AG04450 (cell line): ENCODE measurements around the gene NRN1L. TPM values are rescaled to one million over a fixed set of nuclear protein-coding genes. Genes with fewer than 3 reads are reported as not detected.

Experiments used
- CTCF ChIA-PET: fragments of 300-600, 350-600 bp; formaldehyde crosslinking; extraction: SDS; loops from one replicate; lab custom pipeline; 2022; ENCODE audit warnings: antibody characterized with exemption, inconsistent platforms; lab: Charles Lee
- POLR2A ChIA-PET: fragments of 350-600 bp; formaldehyde crosslinking; extraction: SDS; loops from one replicate; lab custom pipeline; 2021; ENCODE audit warnings: antibody characterized with exemption, inconsistent platforms; lab: Yijun Ruan, JAX
- DNase-seq: peaks from one replicate; pipeline ENCODE4 v3.0.0-alpha.2; 2011; ENCODE audit warnings: low read depth, low spot score
- H3K27ac ChIP-seq: one replicate; pipeline ENCODE4 v1.5.1; 2012; ENCODE audit warnings: low read depth, low read length, control low read depth
- H3K27me3 ChIP-seq: one replicate; pipeline ENCODE4 v1.6.0; 2012; ENCODE audit warnings: low read length; ENCODE audit not compliant: control insufficient read depth, insufficient read depth
- H3K4me3 ChIP-seq: 2 replicates; pipeline ENCODE4 v1.5.1; 2011; ENCODE audit warnings: mild to moderate bottlenecking, low read depth, low read length, control low read depth
- H3K9me3 ChIP-seq: 2 replicates; pipeline ENCODE4 v1.5.1; 2012; ENCODE audit warnings: low read length; ENCODE audit not compliant: control insufficient read depth, insufficient read depth
- polyA plus RNA-seq: library from polyadenylated mRNA; depleted of rRNA; stranded (reverse); fragments of >200 nt; gene quantifications from 2 replicates; pipeline ENCODE4 v1.2.3, GENCODE V29; 2011
- TF ChIP-seq, protein P1 (sequence below): IDR thresholded peaks from 2 replicates; pipeline ENCODE4 v1.5.1; 2011; ENCODE audit warnings: low read depth, low read length, control low read depth, inconsistent platforms

NRN1L gene
- polyA plus RNA-seq, 1 experiment = 0.21 TPM

DNA sequence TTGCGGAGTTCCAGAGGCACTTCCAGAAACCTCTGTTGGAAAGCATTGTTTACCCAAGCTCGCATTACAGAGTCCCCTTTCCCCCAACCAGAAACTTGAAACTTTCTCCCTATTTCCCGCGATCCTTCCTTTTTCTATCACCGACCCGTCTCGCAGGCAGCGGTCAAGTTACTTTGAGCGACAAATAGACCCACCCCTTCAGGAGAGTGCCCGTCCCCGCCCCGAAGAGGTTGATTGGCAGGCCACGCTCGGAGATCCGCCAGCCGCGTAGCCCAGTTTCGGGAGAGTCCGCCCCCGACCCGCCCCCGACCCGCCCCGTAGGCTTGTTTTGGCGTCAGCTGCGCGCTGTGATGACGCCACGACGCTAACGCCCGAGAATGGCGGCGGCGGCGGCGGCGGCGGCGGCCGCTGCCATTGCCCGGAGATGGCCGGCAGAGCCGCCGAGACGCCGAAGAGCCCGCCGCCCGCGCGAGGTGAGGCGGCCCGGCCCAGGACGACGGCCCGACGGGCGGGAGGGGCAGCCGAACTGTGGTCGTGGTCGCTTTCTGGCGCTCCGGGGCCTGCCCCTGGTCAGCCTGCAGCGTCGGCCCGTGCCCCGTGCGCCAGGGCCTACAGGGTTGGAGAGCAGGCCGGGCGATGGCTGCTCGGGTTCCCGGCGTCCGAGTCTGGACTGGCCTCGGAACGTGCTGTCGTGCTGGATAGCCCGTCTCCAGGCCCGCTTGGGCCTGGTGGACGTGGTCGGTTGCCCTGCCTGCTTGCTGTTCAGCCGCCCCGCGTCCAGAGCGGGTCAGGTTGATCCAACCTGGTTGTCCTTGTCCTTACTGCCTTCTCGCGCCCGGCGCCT, 8.4 kb downstream of the NRN1L start, which contains the start of gene PSKH1:
Gene PSKH1 (plus strand): TSS at position 356 of the 844 bp plus-strand sequence. CDS start 15,496 bp downstream, outside the sequence.
- ChIA-PET CTCF (interaction anchor here (0.6 to 3.3 kb wide), 8 partner anchors 9 to 335 kb away, joined by 3 to 16 read pairs (median 3); partner anchors contain the start of gene NRN1L), POLR2A (interaction anchor here (0.6 to 2.0 kb wide), 4 partner anchors 9 to 233 kb away, joined by 3 to 10 read pairs (median 3); partner anchors contain the start of genes ACD, EDC4 and NRN1L)
- Histone ChIP-seq H3K27ac (peak within 1 kb of the TSS; percentile 75), H3K27me3 (no peaks in the 10 kb centered on the region), H3K9me3 (no peaks in the 10 kb centered on the region), H3K4me3 (peak within 1 kb of the TSS; percentile 87)
- DNase-seq = peak; percentile 79
- TF ChIP-seq, protein P1, sequence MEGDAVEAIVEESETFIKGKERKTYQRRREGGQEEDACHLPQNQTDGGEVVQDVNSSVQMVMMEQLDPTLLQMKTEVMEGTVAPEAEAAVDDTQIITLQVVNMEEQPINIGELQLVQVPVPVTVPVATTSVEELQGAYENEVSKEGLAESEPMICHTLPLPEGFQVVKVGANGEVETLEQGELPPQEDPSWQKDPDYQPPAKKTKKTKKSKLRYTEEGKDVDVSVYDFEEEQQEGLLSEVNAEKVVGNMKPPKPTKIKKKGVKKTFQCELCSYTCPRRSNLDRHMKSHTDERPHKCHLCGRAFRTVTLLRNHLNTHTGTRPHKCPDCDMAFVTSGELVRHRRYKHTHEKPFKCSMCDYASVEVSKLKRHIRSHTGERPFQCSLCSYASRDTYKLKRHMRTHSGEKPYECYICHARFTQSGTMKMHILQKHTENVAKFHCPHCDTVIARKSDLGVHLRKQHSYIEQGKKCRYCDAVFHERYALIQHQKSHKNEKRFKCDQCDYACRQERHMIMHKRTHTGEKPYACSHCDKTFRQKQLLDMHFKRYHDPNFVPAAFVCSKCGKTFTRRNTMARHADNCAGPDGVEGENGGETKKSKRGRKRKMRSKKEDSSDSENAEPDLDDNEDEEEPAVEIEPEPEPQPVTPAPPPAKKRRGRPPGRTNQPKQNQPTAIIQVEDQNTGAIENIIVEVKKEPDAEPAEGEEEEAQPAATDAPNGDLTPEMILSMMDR = no peak

DNA sequence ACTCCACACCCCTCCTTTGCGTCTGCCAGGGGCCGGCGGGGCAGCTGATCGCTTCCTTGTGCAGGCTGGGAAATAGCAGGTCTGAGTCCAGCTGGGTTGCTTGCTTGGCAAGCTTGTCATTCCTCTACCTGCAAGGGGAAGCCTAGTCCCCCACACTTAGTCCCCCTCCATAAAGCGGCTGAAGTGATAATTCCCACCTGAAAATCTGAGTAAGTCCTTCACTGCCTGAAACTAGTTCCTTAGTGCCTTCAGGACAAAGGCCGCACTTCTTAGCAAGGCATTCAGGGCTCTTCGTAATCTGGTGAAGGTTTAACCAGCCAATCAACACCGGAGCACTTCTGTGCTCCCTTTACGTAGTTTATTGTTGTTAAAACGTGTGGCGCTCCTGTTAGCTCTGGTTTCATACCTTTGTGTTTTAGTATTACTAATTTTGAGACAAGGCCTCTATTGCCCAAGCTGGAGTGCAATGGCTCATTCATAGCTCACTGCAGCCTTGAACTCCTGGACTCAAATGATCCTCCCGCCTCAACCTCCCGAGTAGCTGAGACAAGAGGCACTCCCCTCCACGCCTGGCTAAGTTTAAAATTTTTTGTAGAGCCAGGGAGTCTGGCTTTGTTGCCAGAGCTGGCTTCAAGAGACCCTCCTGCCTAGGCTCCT, 9.2 kb downstream of the NRN1L start:
- Histone ChIP-seq H3K4me3 (peak overlapping the region; percentile 87), H3K27ac (peak overlapping the region; percentile 75), H3K9me3 (no peaks in the 10 kb centered on the region), H3K27me3 (no peaks in the 10 kb centered on the region)
- POLR2A ChIA-PET = interaction anchor here (1.1 to 2.0 kb wide), 2 partner anchors 10 to 49 kb away, joined by 3 to 10 read pairs; partner anchors contain the start of gene NRN1L
- CTCF ChIA-PET = interaction anchor here (1.3 to 3.3 kb wide), 3 partner anchors 10 to 335 kb away, joined by 3 to 16 read pairs (median 3); partner anchors contain the start of gene NRN1L
- TF ChIP-seq, protein P1 = no peak
- no peak for DNase-seq

DNA sequence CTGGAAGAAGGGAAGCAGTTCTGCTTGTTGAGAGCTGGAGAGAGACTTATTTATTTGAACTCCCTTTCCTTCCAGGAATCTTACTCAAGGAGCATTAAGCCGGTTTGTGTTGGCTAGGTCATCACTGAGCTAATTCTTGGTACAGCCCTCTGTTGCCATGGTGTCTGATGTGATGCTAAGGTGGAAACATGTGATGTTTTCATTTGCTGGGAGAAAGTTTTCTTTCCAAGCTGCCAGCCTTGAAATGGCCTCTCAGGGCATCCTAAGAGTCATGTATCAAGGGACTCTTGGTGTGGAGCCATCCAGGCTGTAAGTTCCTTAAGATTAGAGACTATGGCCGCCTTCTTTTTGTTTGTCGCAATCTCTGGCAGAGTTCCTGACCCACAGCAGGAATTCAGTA, 12.5 kb downstream of the NRN1L start:
- Histone ChIP-seq H3K4me3 (no peak overlapping the region), H3K27ac (no peak overlapping the region), H3K27me3 (no peaks in the 10 kb centered on the region), H3K9me3 (no peaks in the 10 kb centered on the region)
- ChIA-PET POLR2A (interaction anchor here (0.6 kb wide), 1 partner anchor 38 kb away, joined by 3 read pairs; no protein-coding TSS in a partner anchor), CTCF (interaction anchor here (3.1 kb wide), 1 partner anchor 13 kb away, joined by 12 read pairs; the partner anchor contains the start of gene NRN1L)
- TF ChIP-seq, protein P1 = no peak
- no peak for DNase-seq

DNA sequence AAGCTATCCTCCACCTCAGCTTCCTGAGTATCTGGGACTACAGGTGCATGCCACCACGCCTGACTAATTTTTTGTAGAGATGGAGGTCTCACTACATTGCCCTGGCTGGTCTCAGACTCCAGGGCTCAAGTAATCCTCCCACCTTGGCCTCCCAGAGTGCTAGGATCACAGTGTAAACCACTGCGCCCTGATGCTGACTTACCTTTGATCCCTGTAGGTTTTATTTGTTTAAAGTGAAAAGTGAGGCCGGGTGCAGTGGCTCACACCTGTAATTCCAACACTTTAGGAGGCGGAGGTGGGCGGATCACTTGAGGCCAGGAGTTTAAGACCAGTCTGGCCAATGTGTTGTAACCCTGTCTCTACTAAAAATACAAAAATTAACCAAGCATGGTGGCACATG, 17.0 kb downstream of the NRN1L start:
- Histone ChIP-seq H3K27ac (no peak overlapping the region), H3K4me3 (no peak overlapping the region), H3K27me3 (no peaks in the 10 kb centered on the region), H3K9me3 (no peaks in the 10 kb centered on the region)
- ChIA-PET POLR2A (no interaction called here), CTCF (no interaction called here)
- TF ChIP-seq, protein P1 = no peak
- DNase-seq = no peak
